NB4 (cell line): ENCODE results near the gene JRKL.

Experiments used
- POLR2A ChIP-seq: IDR thresholded peaks from 2 replicates; pipeline ENCODE4 v1.6.1; 2011; ENCODE audit warnings: mild to moderate bottlenecking; ENCODE audit not compliant: insufficient read length; ENCODE audit errors: extremely low read depth
- TF ChIP-seq, protein P1 (sequence below): IDR thresholded peaks from one replicate; pipeline ENCODE4 v1.5.1; 2012; ENCODE audit warnings: low read depth, low read length
- TF ChIP-seq, protein P2 (sequence below): IDR thresholded peaks from 2 replicates; pipeline ENCODE4 v1.6.1; 2011; ENCODE audit warnings: low read depth, low read length

DNA sequence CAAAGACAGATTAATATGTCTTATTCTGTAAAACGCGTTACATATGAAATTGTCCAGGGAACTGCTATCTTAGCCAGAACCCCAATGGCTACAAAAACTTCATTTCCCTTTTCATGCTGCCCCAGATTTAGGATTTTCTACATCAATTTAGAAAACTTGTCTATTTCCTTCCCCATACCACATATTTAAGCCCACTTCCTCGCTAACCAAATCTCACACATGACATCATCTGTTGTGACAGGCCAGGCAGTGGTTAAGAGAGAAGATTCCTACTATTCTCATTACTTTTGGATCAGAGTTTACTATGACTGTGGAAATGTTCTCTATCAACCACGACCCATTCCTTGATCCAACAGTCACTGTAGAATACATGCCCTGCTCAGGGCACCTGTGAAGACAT lies 16.0 kb upstream of the JRKL start:
- TF ChIP-seq POLR2A = no peak
- TF ChIP-seq, protein P1, sequence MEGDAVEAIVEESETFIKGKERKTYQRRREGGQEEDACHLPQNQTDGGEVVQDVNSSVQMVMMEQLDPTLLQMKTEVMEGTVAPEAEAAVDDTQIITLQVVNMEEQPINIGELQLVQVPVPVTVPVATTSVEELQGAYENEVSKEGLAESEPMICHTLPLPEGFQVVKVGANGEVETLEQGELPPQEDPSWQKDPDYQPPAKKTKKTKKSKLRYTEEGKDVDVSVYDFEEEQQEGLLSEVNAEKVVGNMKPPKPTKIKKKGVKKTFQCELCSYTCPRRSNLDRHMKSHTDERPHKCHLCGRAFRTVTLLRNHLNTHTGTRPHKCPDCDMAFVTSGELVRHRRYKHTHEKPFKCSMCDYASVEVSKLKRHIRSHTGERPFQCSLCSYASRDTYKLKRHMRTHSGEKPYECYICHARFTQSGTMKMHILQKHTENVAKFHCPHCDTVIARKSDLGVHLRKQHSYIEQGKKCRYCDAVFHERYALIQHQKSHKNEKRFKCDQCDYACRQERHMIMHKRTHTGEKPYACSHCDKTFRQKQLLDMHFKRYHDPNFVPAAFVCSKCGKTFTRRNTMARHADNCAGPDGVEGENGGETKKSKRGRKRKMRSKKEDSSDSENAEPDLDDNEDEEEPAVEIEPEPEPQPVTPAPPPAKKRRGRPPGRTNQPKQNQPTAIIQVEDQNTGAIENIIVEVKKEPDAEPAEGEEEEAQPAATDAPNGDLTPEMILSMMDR = no peak
- TF ChIP-seq, protein P2, sequence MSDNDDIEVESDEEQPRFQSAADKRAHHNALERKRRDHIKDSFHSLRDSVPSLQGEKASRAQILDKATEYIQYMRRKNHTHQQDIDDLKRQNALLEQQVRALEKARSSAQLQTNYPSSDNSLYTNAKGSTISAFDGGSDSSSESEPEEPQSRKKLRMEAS = no peak
